Motor neuron (in vitro differentiated cells): Measurements from ENCODE around the gene CHD9. TPM values are rescaled to one million over a fixed set of nuclear protein-coding genes. Genes with fewer than 3 reads are reported as not detected.
"Not testable (repeated sequence)": the region's sequence is repeated elsewhere in the genome, so short reads cannot be mapped to it uniquely, and the experiment has no call there.

ENCODE experiments used
- ATAC-seq, 8 experiments: fragments of 200-7000 bp; cut with Tn5 transposase; replicated peaks in 6 of 8; 2 replicates each; pipeline ENCODE4 v1.8.0; 2021; ENCODE audit warnings: mild to moderate bottlenecking in 8 of 8, moderate library complexity in 8 of 8
- H3K27ac ChIP-seq, 2 donors: fragments of 250-450 bp; sonication (Bioruptor Pico); 2 replicates each; pipeline ENCODE4 v1.9.0; 2021; ENCODE audit warnings: antibody characterized with exemption in 2 of 2, mild to moderate bottlenecking in 2 of 2, moderate library complexity in 1 of 2
- H3K4me1 ChIP-seq, 2 donors: fragments of 250-450 bp; sonication (Bioruptor Pico); replicated peaks in 1 of 2; 2 replicates each; pipeline ENCODE4 v1.6.1; 2021; ENCODE audit warnings: antibody characterized with exemption in 2 of 2, mild to moderate bottlenecking in 2 of 2, moderate library complexity in 1 of 2
- H3K4me3 ChIP-seq, 5 donors: fragments of 250-450 bp; sonication (Bioruptor Pico); 2 replicates each; pipeline ENCODE4 v1.9.0; 2021; ENCODE audit warnings: antibody characterized with exemption in 5 of 5, mild to moderate bottlenecking in 5 of 5, moderate library complexity in 4 of 5
- whole genome bisulfite sequencing, 10 experiments: fragments of 450-650 bp; shearing (Covaris generic); methylation state at CpG; one replicate each; pipeline ENCODE4 v1.0.0; 2022; 5-methylcytosine and 5-hydroxymethylcytosine counted together
- in situ Hi-C, 9 experiments: fragments of 400-800 bp; cut with MboI; loops; one replicate each; pipeline ENCODE4 v1.15.0; 2021; ENCODE audit warnings: low sequenced_read_pairs in 9 of 9, low pct_unique_long_range_greater_than_20kb in 2 of 9; ENCODE audit not compliant: unreplicated experiment in 9 of 9
- total RNA-seq, 8 experiments: library from RNA; unstranded; fragments of 300-600 nt; gene quantifications; 2 replicates each; pipeline versions ENCODE4 v1.2.3 to v1.2.4, GENCODE V29; 2022

The CHD9 gene
- total RNA-seq, 8 experiments from 2014 or later = 57.0 to 109 (median 65.7) TPM

DNA sequence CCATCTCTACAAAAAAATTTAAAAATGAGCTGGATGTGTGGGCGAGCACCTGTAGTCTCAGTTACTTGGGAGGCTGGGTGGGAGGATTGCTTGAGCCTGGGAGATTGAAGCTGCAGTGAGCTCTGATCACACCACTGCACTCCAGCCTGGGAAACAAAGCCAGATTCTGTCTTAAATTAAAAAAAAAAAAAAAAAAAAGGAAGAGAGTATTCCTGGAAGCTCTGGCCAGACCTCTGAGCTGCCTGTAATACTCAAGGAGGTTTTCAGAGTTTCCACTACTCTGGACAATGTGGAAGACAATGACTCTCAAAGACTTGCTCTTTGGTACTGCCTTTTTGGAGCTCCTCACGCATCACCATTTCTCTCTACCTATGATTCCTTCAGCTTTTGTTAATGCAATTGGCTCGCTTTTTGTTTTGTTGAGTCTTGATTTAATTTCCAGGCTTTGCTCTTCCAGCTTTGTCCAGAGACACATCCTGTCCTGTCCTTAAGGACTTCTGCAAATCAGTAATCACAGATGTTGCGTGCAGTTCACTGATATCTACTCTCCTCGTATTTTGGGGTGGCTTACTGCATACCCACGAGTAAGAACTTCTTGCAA, 10.8 kb downstream of the CHD9 start:
- no peaks in the 10 kb centered on the region for H3K4me1 ChIP-seq
- in situ Hi-C loops = loop anchor here in 4 of 9 experiments (25.0 kb wide), 2 partner anchors 97 to 147 kb away; no protein-coding TSS in a partner anchor
- no peak for ATAC-seq
- H3K27ac ChIP-seq = no peak overlapping the region
- 40 to 100% (median 86%) methylated on average over 1 to 5 of the region's 6 CpGs for WGBS, 10 experiments
- H3K4me3 ChIP-seq = no peak overlapping the region

DNA sequence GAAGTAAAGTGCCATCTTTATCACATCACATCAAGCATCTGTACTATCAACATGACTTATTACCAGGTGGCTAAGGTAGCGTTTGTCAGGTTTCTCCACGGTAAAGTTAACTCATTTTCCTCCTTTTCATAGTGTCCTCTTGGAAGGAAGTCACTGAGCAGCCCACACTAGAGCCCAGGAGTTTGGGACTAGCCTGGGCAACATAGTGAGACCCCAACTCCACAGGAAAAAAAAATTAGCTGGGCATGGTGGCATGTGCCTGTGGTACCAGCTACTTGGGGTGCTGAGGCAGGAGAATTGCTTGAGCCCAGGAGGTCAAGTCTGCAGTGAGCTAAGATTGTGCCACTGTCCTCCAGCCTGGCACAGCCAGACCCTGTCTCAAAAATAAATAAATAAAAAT, 12.9 kb downstream of the CHD9 start:
- H3K4me1 ChIP-seq = peaks cover 0 to 8% of the 10 kb centered on the region in 2 donors
- in situ Hi-C loops = loop anchor here in 4 of 9 experiments (25.0 kb wide), 2 partner anchors 95 to 145 kb away; no protein-coding TSS in a partner anchor
- WGBS, 10 experiments = 100% methylated on average over 1 to 2 of the region's 2 CpGs; no CpG with 5 or more reads in 5 of the 10 experiments
- no peak for ATAC-seq
- H3K4me3 ChIP-seq = no peak overlapping the region
- no peak overlapping the region for H3K27ac ChIP-seq

DNA sequence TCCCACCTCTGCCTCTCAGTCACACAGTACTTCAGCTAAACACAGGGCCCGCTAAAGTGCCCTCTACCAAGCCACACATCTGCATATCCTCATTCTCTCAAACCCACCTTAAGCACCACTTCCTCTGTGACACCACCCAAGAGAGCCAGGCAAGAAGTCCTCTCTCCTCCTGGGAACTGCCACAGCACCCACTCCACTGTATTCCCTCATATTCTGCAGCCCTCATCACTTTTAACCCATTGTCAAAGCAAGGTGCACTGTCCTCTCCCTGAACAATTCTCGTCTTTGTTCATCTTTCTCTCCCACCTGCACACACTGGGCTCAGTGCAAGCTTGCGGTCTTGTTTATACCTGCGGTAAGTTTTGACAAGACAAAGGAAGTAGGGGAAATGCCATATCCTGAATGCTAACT, 13.6 kb downstream of the CHD9 start:
- in situ Hi-C loops = loop anchor here in 4 of 9 experiments (25.0 kb wide), 2 partner anchors 94 to 144 kb away; no protein-coding TSS in a partner anchor
- no peak for ATAC-seq
- Histone ChIP-seq H3K4me3 (no peak overlapping the region), H3K27ac (no peak overlapping the region), H3K4me1 (peaks cover 0 to 8% of the 10 kb centered on the region in 2 donors)
- 92 to 100% (median 100%) methylated on average over 1 to 4 of the region's 4 CpGs; no CpG with 5 or more reads in 2 of the 10 experiments for WGBS, 10 experiments

DNA sequence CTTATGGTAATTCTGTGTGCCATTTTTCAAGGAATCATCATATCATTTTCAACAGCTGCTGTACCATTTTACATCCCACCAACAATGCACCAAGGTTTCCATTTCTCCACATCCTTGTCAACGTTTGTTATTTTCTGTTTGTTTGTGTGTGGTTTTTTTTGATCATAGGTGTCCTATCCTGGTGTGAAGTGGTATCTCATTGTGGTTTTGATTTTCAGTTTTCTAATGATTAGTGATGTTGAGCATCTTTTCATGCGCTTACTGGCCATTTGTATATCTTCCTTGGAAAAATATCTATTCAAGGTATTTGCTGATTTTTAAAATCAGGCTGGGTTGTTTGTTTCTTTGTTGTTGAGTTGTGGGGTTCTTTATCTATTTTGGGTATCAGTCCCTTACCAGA, 15.0 kb downstream of the CHD9 start:
- Histone ChIP-seq H3K4me3 (no peak overlapping the region), H3K27ac (no peak overlapping the region), H3K4me1 (peaks cover 0 to 8% of the 10 kb centered on the region in 2 donors)
- in situ Hi-C loops = loop anchor here in 4 of 9 experiments (25.0 kb wide), 2 partner anchors 93 to 143 kb away; no protein-coding TSS in a partner anchor
- ATAC-seq = no peak
- 64 to 100% (median 94%) methylated on average over 1 to 2 of the region's 2 CpGs; no CpG with 5 or more reads in 1 of the 10 experiments for WGBS, 10 experiments

DNA sequence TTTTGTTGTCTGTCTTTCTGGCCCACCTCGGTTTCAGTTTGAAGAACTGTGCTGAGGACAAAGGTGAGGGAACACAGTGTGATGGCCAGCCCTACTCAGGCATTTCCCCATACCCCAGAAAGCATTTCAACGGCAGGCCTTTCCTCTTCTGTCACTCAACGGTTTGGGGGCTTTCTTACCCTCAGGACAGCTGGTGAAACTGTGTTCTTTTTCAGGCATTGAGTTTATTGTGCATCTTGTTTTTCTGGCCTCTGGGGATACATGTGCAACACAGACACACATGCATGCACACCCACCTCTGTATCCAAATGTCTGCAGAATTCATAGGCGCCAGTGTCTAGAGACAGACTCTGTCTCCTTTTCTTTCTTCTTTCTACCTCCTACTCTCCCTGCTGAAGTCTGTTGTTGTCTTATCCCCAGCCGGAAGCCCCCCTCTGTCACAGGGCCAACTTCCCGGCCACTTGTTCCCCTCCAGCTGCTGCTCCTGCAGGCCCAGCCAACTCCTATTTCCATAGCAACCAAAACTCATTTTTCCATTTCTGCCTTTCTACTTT, 17.0 kb downstream of the CHD9 start:
- in situ Hi-C loops = loop anchor here in 4 of 9 experiments (25.0 kb wide), 2 partner anchors 90 to 140 kb away; no protein-coding TSS in a partner anchor
- Histone ChIP-seq H3K4me3 (no peak overlapping the region), H3K27ac (peak overlapping the region in 1 of 2 donors; percentile 0), H3K4me1 (peaks cover 0 to 8% of the 10 kb centered on the region in 2 donors)
- peak in 5 of 8 experiments; percentile 18 to 87 (median 63) for ATAC-seq
- WGBS, 10 experiments = 14 to 70% (median 28%) methylated on average over 1 to 5 of the region's 6 CpGs

DNA sequence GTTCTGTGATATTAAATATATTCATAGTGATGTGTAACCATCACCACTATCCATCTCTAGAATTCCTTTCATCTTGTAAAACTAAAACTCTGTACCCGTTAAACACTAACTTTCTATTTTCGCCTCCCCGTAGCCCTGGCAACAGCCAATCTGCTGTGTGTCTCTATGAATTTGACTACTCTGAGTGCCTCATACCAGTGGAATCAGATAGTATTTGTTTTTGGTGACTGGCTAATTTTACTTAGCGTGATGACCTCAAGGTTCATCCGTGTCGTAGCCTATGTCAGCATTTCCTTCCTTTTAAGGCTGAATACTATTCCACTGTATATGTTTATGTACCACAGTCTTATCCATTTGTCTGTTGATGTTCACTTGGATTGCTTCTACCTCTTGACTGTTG, 18.2 kb downstream of the CHD9 start:
- Histone ChIP-seq H3K4me3 (no peak overlapping the region), H3K4me1 (peaks cover 0 to 8% of the 10 kb centered on the region in 2 donors), H3K27ac (no peak overlapping the region)
- in situ Hi-C loops = loop anchor here in 4 of 9 experiments (25.0 kb wide), 2 partner anchors 89 to 139 kb away; no protein-coding TSS in a partner anchor
- no peak for ATAC-seq
- 87 to 100% (median 100%) methylated on average over 1 to 3 of the region's 6 CpGs; no CpG with 5 or more reads in 2 of the 10 experiments for WGBS, 10 experiments

DNA sequence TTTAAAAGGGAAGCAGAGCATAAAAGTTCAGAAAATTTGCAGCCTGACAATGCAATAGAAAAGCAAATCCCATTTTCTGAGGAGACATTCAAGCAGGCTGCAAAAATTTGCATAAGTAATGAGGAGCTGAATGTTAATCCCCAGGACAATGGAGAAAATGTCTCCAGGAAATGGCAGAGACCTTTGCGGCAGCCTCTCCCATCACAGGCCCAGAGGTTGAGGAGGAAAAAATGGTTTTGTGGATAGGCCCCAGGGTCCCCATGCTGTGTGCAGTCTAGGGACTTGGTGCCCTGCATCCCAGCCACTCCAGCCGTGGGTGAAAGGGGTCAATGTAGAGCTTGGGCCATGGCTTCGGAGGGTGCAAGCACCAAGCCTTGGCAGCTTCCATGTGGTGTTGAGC, 19.5 kb downstream of the CHD9 start:
- in situ Hi-C loops = loop anchor here in 4 of 9 experiments (25.0 kb wide), 2 partner anchors 88 to 138 kb away; no protein-coding TSS in a partner anchor
- H3K27ac ChIP-seq, H3K4me1 ChIP-seq, ATAC-seq, H3K4me3 ChIP-seq: not testable (repeated sequence)
- 59 to 100% (median 100%) methylated on average over 1 to 2 of the region's 3 CpGs; no CpG with 5 or more reads in 5 of the 10 experiments for WGBS, 10 experiments

DNA sequence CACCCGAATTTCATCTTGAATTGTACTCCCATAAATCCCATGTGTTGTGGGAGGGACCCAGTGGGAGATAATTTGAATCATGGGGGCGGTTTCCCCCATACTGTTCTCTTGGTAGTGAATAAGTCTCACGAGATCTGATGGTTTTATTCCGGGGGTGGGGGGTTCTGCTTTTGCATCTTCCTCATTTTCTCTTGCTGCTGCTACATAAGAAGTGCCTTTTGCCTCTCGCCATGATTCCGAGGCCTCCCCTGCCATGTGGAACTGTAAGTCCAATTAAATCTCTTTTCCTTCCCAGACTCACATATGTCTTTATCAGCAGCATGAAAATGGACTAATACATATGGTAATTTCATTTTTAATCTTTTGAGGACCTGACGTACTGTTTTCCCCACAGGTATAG, 20.7 kb downstream of the CHD9 start:
- in situ Hi-C loops, ATAC-seq, H3K27ac ChIP-seq, H3K4me3 ChIP-seq: not testable (repeated sequence)
- WGBS, 10 experiments = 85 to 100% (median 95%) methylated on average over 1 to 7 of the region's 7 CpGs; no CpG with 5 or more reads in 2 of the 10 experiments
- H3K4me1 ChIP-seq = peaks cover 3 to 14% of the 10 kb centered on the region in 2 donors

DNA sequence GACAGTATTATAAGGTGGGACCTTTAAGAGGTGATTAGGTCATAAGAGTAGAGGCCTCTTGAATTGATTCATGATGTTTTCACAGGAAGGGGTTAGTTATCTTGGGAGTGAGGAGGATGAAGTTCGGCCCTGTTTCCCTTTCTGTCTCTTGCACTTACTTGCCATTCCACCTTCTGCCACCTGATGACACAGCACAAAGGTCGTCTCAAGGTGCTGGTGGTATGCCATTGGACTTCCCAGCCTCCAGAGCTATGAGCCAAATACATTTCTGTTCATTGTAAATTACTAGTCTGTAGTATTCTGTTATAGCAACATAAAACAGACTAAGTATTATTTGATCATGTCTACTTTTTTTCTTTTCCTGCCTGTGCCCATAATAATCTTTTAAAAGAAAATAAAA, 23.5 kb downstream of the CHD9 start:
- Histone ChIP-seq H3K4me1 (peaks cover 9 to 15% of the 10 kb centered on the region in 2 donors), H3K4me3 (no peak overlapping the region), H3K27ac (no peak overlapping the region)
- no peak for ATAC-seq
- in situ Hi-C loops = no loop called here
- 33 to 100% (median 93%) methylated on average over 1 to 2 of the region's 2 CpGs; no CpG with 5 or more reads in 2 of the 10 experiments for WGBS, 10 experiments

DNA sequence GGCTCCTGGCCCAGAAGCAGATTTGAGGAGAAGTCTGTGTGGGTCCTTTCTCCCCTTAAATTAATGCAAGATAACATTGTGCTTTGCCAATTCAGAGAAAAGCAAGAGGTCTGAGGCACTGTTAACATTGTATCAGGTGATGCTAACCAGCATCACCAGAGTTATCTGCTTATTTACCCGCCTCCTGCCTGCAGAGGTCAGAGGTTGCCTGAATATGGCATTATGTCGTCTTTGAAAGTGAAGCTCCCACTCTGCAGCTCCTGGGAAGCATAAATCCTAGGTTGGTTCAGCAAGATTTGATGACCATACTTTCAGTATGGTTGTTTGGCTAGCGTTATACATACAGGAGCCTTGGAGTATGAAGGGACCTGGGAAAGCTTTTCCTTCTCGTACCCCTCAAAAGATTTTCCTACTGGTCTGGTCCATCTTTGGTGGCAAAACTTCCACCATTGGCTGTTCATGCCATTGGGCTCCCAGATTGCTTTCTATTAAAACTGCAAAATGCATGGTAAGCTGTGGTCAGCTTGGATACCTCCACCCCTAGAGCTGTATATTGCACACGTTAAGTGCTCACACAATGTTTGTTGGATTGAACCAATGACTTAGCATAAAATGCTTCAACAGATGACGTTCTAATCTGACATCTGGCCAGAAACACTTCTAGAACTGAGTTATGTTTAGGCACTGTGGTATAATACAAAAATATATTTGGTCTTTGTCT, 24.1 kb downstream of the CHD9 start:
- Histone ChIP-seq H3K27ac (no peak overlapping the region), H3K4me1 (peaks cover 9 to 15% of the 10 kb centered on the region in 2 donors), H3K4me3 (no peak overlapping the region)
- 29 to 100% (median 90%) methylated on average over 1 to 5 of the region's 6 CpGs for WGBS, 10 experiments
- ATAC-seq = no peak
- in situ Hi-C loops = no loop called here

DNA sequence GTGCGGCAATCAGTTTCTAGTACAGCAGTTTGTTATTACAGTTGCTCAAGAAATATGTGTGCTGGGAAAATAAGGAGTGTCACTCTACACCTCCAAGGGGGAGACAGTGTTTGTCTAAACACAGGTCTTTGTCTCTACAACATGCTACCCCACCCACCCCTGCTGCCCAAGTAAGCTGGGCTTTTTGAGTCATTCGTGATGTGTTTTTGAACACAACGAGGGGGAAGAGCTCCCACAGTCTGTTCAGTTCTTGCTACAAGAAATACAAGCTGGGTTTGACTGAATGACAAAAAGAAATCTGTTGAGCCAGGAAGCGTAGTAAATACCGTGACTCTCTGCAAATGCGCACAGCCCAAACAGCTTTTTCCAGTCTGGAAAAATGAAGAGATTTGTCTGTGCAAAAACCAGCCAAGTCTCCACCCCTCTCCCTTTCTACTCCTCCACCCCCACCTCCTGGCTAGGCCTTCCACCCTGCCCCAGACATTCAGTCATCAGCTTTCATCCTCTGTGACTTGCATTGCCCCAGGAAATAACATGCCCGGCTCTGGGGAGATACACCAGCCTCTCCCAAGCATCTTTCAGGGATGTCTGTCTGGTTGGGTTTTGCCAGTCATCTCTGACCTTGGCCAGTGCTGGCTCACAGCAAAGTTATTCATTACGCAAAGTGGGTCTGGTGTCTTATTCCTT, 25.7 kb downstream of the CHD9 start:
- no peak overlapping the region for H3K4me3 ChIP-seq

DNA sequence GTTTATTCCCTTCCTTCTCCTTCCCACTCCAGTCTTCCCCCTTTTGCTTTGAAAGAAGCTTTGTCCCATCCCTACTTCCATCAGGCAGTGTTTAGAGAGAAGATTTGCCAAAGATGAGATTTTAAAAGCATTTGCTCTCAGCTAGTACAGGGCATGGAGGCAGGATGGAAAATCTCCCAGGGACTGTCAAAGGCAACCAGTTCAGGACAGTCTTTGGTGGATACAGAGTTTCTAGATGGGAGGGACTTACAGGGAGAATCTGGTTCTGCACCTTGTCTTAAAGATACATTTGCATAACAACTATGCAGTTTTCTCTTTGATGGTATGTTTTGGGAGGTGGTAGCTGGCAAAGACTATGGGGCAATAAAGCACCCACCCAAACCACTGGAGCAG, 26.2 kb downstream of the CHD9 start:
- Histone ChIP-seq H3K4me1 (peaks cover 19 to 25% of the 10 kb centered on the region in 2 donors), H3K27ac (peak overlapping the region in 1 of 2 donors; percentile 45), H3K4me3 (no peak overlapping the region)
- in situ Hi-C loops = no loop called here
- peak in 7 of 8 experiments; percentile 2 to 30 (median 16) for ATAC-seq

More for the DNA sequence above, 25.7 kb downstream of the CHD9 start:
- WGBS, 10 experiments = 0 to 100% (median 43%) methylated on average over 1 to 5 of the region's 8 CpGs; no CpG with 5 or more reads in 3 of the 10 experiments
- ATAC-seq = peak; percentile 81 to 94 (median 88)
- peak overlapping the region in 1 of 2 donors; percentile 45 for H3K27ac ChIP-seq
- peaks cover 13 to 20% of the 10 kb centered on the region in 2 donors for H3K4me1 ChIP-seq
- in situ Hi-C loops = no loop called here
